Smooth muscle cell (in vitro differentiated cells): ENCODE measurements around the gene PKD1. TPM values are rescaled to one million over a fixed set of nuclear protein-coding genes. Genes with fewer than 3 reads are reported as not detected.

Source experiments
- DNase-seq: peaks from one replicate; lab custom pipeline; 2025; ENCODE audit not compliant: unreplicated experiment; lab: John Stamatoyannopoulos, UW
- H2AFZ ChIP-seq: fragments of 200-600 bp; sonication (generic); 2 replicates; pipeline ENCODE4 v1.6.0; 2016; ENCODE audit warnings: antibody characterized with exemption, low read depth, mild to moderate bottlenecking
- H3F3A ChIP-seq: fragments of 200-600 bp; sonication (generic); 2 replicates; pipeline ENCODE4 v1.6.0; 2017; ENCODE audit warnings: antibody characterized with exemption, low read depth
- H3K27ac ChIP-seq: fragments of 200-600 bp; sonication (generic); 2 replicates; pipeline ENCODE4 v1.5.1; 2016; ENCODE audit warnings: low read depth, mild to moderate bottlenecking
- H3K27me3 ChIP-seq: fragments of 200-600 bp; sonication (generic); 2 replicates; pipeline ENCODE4 v1.6.1; 2016; ENCODE audit warnings: low read depth, mild to moderate bottlenecking
- H3K36me3 ChIP-seq: fragments of 200-600 bp; sonication (generic); 2 replicates; pipeline ENCODE4 v1.5.1; 2016; ENCODE audit warnings: low read depth
- H3K4me1 ChIP-seq: fragments of 200-600 bp; sonication (generic); 2 replicates; pipeline ENCODE4 v1.5.1; 2016; ENCODE audit warnings: low read depth
- H3K4me2 ChIP-seq: fragments of 200-600 bp; sonication (generic); 2 replicates; pipeline ENCODE4 v1.6.0; 2016; ENCODE audit warnings: mild to moderate bottlenecking
- H3K4me3 ChIP-seq: fragments of 200-600 bp; sonication (generic); 2 replicates; pipeline ENCODE4 v1.5.1; 2016; ENCODE audit warnings: mild to moderate bottlenecking
- H3K79me2 ChIP-seq: fragments of 200-600 bp; sonication (generic); 2 replicates; pipeline ENCODE4 v1.6.0; 2016; ENCODE audit warnings: low read depth, mild to moderate bottlenecking
- H3K9ac ChIP-seq: fragments of 200-600 bp; sonication (generic); 2 replicates; pipeline ENCODE4 v1.6.0; 2016; ENCODE audit warnings: low read depth
- H3K9me3 ChIP-seq: fragments of 200-600 bp; sonication (generic); replicated peaks from 2 replicates; pipeline ENCODE4 v1.5.1; 2016; ENCODE audit warnings: low read depth
- H4K20me1 ChIP-seq: fragments of 200-600 bp; sonication (generic); 2 replicates; pipeline ENCODE4 v1.6.0; 2016; ENCODE audit warnings: low read depth
- CTCF ChIP-seq: fragments of 200-600 bp; sonication (generic); IDR thresholded peaks from 2 replicates; pipeline ENCODE4 v1.5.1; 2017; ENCODE audit warnings: borderline replicate concordance, mild to moderate bottlenecking, antibody characterized with exemption; ENCODE audit not compliant: insufficient read depth, poor library complexity, severe bottlenecking
- WGBS: methylation state at CpG from one replicate; pipeline ENCODE4 v1.1.7; 2016; ENCODE audit warnings: low lambda C conversion rate; 5-methylcytosine and 5-hydroxymethylcytosine counted together
- polyA plus RNA-seq: library from polyadenylated mRNA; unstranded; fragments of >200 nt; fragmentation: Nextera tagmentation; extraction: Ambion mirVana; gene quantifications from 2 replicates; pipeline ENCODE4 v1.2.1, GENCODE V29; 2016
- total RNA-seq: library from RNA; depleted of rRNA; stranded (reverse); fragments of >200 nt; gene quantifications from 2 replicates; pipeline ENCODE4 v1.2.3, GENCODE V29; 2014

The PKD1 gene
- total and polyA plus RNA-seq, 2 experiments from 2014 or later = 47.9 to 70.1 TPM

- H2AFZ ChIP-seq = no peak overlapping the region
- no peaks in the 10 kb centered on the region for H3F3A ChIP-seq
- H4K20me1 ChIP-seq = no peaks in the 10 kb centered on the region
- H3K27ac ChIP-seq = no peak overlapping the region
- no peak overlapping the region for H3K4me3 ChIP-seq
- H3K79me2 ChIP-seq = no peaks in the 10 kb centered on the region
- no peaks in the 10 kb centered on the region for H3K9me3 ChIP-seq
- WGBS = 98% methylated on average over 13 of the region's 13 CpGs
- H3K27me3 ChIP-seq = no peaks in the 10 kb centered on the region
- no peaks in the 10 kb centered on the region for H3K36me3 ChIP-seq
- no peak for TF ChIP-seq CTCF
- no peaks in the 10 kb centered on the region for H3K4me1 ChIP-seq
- H3K4me2 ChIP-seq = no peak overlapping the region
- no peak for DNase-seq
- H3K9ac ChIP-seq = no peak overlapping the region
Measured at GRCh38 chr16:2058420-2058819, 77.3 kb downstream of the PKD1 start.

- no peak overlapping the region for H2AFZ ChIP-seq
- no peak overlapping the region for H3K4me3 ChIP-seq
- no peaks in the 10 kb centered on the region for H3K27me3 ChIP-seq
- DNase-seq = no peak
- H3K36me3 ChIP-seq = no peaks in the 10 kb centered on the region
- no peaks in the 10 kb centered on the region for H3K4me1 ChIP-seq
- no peak overlapping the region for H3K27ac ChIP-seq
- H4K20me1 ChIP-seq = no peaks in the 10 kb centered on the region
- no peaks in the 10 kb centered on the region for H3K9me3 ChIP-seq
- WGBS = 94% methylated on average over 8 of the region's 10 CpGs
- H3K4me2 ChIP-seq = no peak overlapping the region
- no peak for TF ChIP-seq CTCF
- no peaks in the 10 kb centered on the region for H3K79me2 ChIP-seq
- H3F3A ChIP-seq = no peaks in the 10 kb centered on the region
- no peak overlapping the region for H3K9ac ChIP-seq
Measured at GRCh38 chr16:2057438-2057837, 78.3 kb downstream of the PKD1 start.

- H3F3A ChIP-seq = no peaks in the 10 kb centered on the region
- peak; percentile 8 for TF ChIP-seq CTCF
- no peaks in the 10 kb centered on the region for H4K20me1 ChIP-seq
- WGBS = 93% methylated on average over 19 of the region's 19 CpGs
- no peak for DNase-seq
- H3K4me1 ChIP-seq = no peaks in the 10 kb centered on the region
- no peaks in the 10 kb centered on the region for H3K79me2 ChIP-seq
- no peak overlapping the region for H2AFZ ChIP-seq
- no peaks in the 10 kb centered on the region for H3K27me3 ChIP-seq
- H3K4me2 ChIP-seq = no peak overlapping the region
- no peak overlapping the region for H3K9ac ChIP-seq
- H3K27ac ChIP-seq = no peak overlapping the region
- H3K9me3 ChIP-seq = no peaks in the 10 kb centered on the region
- H3K4me3 ChIP-seq = no peak overlapping the region
- no peaks in the 10 kb centered on the region for H3K36me3 ChIP-seq
Measured at GRCh38 chr16:2056681-2057407, 78.9 kb downstream of the PKD1 start.

GRCh38 chr16:2056077-2056476 is 79.6 kb downstream of the PKD1 start:
- 91% methylated on average over 15 of the region's 15 CpGs for WGBS
- Histone ChIP-seq H3K27me3 (no peaks in the 10 kb centered on the region), H3K4me1 (no peaks in the 10 kb centered on the region), H2AFZ (no peak overlapping the region), H4K20me1 (no peaks in the 10 kb centered on the region), H3K4me3 (no peak overlapping the region), H3K27ac (no peak overlapping the region), H3K4me2 (no peak overlapping the region), H3K36me3 (no peaks in the 10 kb centered on the region), H3F3A (no peaks in the 10 kb centered on the region), H3K9me3 (no peaks in the 10 kb centered on the region), H3K9ac (no peak overlapping the region), H3K79me2 (peaks cover 4% of the 10 kb centered on the region)
- no peak for DNase-seq
- peak; percentile 10 for TF ChIP-seq CTCF
